Kidney epithelial cell (primary cell): ENCODE measurements around the gene RTP5. TPM values are rescaled to one million over a fixed set of nuclear protein-coding genes. Genes with fewer than 3 reads are reported as not detected.

Experiments
- DNase-seq: peaks from one replicate; pipeline ENCODE4 v3.0.0-alpha.2; 2010; ENCODE audit warnings: low read depth
- H3K27me3 ChIP-seq: 2 replicates; pipeline ENCODE4 v1.6.0; 2011; ENCODE audit warnings: low read length; ENCODE audit not compliant: control insufficient read depth, insufficient read depth
- H3K36me3 ChIP-seq: 2 replicates; pipeline ENCODE4 v1.5.1; 2011; ENCODE audit warnings: low read length; ENCODE audit not compliant: control insufficient read depth, insufficient read depth
- H3K4me3 ChIP-seq: 2 replicates; pipeline ENCODE4 v1.5.1; 2011; ENCODE audit warnings: low read depth, mild to moderate bottlenecking, control low read depth, low read length
- CTCF ChIP-seq: IDR thresholded peaks from 2 replicates; pipeline ENCODE4 v1.5.1; 2011; ENCODE audit warnings: mild to moderate bottlenecking, moderate library complexity, low read length, control low read depth, inconsistent platforms; ENCODE audit not compliant: insufficient read depth, poor library complexity, severe bottlenecking
- total RNA-seq: library from RNA; depleted of rRNA; stranded (reverse); fragments of >200 nt; gene quantifications from 2 replicates; pipeline ENCODE4 v1.2.3, GENCODE V29; 2015

The RTP5 gene
- total RNA-seq, 1 donor from 2014 or later = not detected

- Histone ChIP-seq H3K36me3 (no peaks in the 10 kb centered on the region), H3K4me3 (no peak overlapping the region), H3K27me3 (peaks cover 4% of the 10 kb centered on the region)
- no peak for DNase-seq
- TF ChIP-seq CTCF = no peak
Observed at GRCh38 chr2:241888641-241889040, 19.1 kb downstream of the RTP5 start.

GRCh38 chr2:241890524-241891235, 21.2 kb downstream of the RTP5 start:
- DNase-seq = no peak
- no peak overlapping the region for H3K4me3 ChIP-seq
- no peaks in the 10 kb centered on the region for H3K36me3 ChIP-seq
- H3K27me3 ChIP-seq = peaks cover 4% of the 10 kb centered on the region
- no peak for TF ChIP-seq CTCF

GRCh38 chr2:241891315-241891987, 21.9 kb downstream of the RTP5 start:
- H3K36me3 ChIP-seq = no peaks in the 10 kb centered on the region
- TF ChIP-seq CTCF = no peak
- no peak overlapping the region for H3K4me3 ChIP-seq
- DNase-seq = no peak
- peaks cover 4% of the 10 kb centered on the region for H3K27me3 ChIP-seq

GRCh38 chr2:241891988-241892298, 22.4 kb downstream of the RTP5 start:
- TF ChIP-seq CTCF = no peak
- DNase-seq = no peak
- H3K36me3 ChIP-seq = no peaks in the 10 kb centered on the region
- peaks cover 4% of the 10 kb centered on the region for H3K27me3 ChIP-seq
- H3K4me3 ChIP-seq = no peak overlapping the region

- no peak overlapping the region for H3K4me3 ChIP-seq
Observed at GRCh38 chr2:241892299-241893137, 23.0 kb downstream of the RTP5 start.

More at GRCh38 chr2:241892299-241893137, 23.0 kb downstream of the RTP5 start:
- no peak for TF ChIP-seq CTCF
- H3K27me3 ChIP-seq = peaks cover 4% of the 10 kb centered on the region
- H3K36me3 ChIP-seq = no peaks in the 10 kb centered on the region
- DNase-seq = no peak
